DLD1 (cell line): ENCODE data around the gene NYNRIN.
"Not testable (repeated sequence)": the region's sequence is repeated elsewhere in the genome, so short reads cannot be mapped to it uniquely, and the experiment has no call there.

Experiments used
- in situ Hi-C: cut with HindIII; loops from 2 replicates; pipeline ENCODE4 v1.10.0; 2017; ENCODE audit warnings: low sequenced_read_pairs

NYNRIN gene

DNA sequence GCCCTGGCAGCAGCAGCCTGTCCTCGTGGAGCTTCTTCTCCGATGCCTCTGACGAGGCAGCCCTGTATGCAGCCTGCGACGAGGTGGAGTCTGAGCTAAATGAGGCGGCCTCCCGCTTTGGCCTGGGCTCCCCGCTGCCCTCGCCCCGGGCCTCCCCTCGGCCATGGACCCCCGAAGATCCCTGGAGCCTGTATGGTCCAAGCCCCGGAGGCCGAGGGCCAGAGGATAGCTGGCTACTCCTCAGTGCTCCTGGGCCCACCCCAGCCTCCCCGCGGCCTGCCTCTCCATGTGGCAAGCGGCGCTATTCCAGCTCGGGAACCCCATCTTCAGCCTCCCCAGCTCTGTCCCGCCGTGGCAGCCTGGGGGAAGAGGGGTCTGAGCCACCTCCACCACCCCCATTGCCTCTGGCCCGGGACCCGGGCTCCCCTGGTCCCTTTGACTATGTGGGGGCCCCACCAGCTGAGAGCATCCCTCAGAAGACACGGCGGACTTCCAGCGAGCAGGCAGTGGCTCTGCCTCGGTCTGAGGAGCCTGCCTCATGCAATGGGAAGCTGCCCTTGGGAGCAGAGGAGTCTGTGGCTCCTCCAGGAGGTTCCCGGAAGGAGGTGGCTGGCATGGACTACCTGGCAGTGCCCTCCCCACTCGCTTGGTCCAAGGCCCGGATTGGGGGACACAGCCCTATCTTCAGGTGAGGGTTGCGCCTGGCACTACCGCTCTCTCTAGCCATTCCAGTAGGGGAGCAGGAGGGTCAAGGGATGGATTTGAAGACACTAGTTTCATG, 28.7 kb upstream of the NYNRIN start:
- in situ Hi-C loops, result no loop called here

DNA sequence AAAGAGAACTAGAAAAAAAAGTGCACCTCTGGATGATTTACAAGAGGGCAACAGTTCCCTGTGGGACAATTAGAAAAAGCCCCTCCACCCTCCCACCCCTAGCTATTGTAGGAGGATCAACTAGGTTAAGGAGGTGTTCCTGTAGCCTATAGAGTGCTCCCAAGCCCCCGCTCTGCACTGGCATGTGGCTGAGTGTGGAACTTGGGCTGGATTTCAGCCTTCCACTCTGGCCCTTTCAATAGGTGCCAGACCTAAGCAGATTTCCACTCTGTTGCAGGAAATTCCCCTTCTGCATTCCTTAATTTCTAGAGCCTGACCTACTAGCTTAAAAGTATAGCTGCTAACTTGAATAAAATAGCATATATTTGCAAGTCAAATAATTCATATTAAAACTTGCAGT, 28.1 kb upstream of the NYNRIN start:
- in situ Hi-C loops, result no loop called here

GRCh38 chr14:24371605-24372004, 27.2 kb upstream of the NYNRIN start:
- in situ Hi-C loops, result not testable (repeated sequence)

DNA sequence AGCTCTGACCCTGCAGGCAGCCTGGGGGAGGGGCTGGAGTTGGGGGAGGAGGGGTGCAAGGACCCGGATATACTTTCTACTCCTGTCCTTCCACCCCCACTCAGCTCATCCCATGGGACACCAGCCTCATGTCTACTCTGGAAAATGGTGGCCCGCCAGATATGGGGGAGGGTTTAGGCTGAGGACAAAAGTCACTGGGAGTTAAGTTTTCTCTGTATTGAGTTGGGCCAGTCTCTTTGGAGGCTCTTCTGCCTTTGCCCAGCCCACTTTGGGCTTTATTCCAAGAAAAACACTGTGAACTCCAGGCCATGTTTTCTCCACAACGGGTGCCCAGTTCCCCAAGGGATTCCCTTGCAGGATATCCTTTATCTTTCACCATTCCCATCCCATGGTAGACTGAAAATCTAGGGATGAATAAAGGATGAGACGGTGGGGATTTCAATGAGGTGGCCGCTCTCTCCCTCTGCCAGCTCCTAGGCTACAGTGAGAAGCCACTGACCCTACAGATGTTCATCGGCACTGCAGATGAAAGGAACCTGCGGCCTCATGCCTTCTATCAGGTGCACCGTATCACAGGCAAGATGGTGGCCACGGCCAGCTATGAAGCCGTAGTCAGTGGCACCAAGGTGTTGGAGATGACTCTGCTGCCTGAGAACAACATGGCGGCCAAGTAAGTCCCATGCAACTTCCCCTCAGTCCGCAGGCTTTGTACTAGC, 25.9 kb upstream of the NYNRIN start:
- in situ Hi-C loops, result no loop called here

GRCh38 chr14:24376448-24377070, 22.2 kb upstream of the NYNRIN start:
- in situ Hi-C loops, result no loop called here

GRCh38 chr14:24377126-24377525, 21.7 kb upstream of the NYNRIN start:
- in situ Hi-C loops, result no loop called here

- in situ Hi-C loops, result no loop called here
Measured at GRCh38 chr14:24377657-24378056, 21.1 kb upstream of the NYNRIN start.

DNA sequence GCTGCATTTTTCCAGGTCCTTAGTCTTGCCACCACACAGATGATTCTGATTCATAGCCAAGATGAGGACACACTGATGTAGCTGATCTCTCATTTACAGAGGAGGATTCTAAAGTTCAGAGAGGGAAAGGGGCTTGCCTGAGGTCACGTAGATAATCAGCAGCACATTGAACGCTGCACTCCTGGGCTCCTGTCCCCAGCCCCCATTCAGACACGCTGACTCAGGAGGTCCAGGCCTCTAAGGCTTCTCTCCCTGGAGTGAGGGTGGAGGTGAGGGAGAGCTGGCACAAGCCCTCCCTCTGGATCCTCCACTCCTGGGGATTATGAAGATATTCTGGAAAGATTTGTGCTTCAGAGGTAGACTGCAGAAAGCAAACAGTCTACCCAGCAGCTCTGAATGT, 20.5 kb upstream of the NYNRIN start:
- in situ Hi-C loops, result no loop called here

GRCh38 chr14:24378981-24379906, 19.6 kb upstream of the NYNRIN start:
- in situ Hi-C loops, result no loop called here

DNA sequence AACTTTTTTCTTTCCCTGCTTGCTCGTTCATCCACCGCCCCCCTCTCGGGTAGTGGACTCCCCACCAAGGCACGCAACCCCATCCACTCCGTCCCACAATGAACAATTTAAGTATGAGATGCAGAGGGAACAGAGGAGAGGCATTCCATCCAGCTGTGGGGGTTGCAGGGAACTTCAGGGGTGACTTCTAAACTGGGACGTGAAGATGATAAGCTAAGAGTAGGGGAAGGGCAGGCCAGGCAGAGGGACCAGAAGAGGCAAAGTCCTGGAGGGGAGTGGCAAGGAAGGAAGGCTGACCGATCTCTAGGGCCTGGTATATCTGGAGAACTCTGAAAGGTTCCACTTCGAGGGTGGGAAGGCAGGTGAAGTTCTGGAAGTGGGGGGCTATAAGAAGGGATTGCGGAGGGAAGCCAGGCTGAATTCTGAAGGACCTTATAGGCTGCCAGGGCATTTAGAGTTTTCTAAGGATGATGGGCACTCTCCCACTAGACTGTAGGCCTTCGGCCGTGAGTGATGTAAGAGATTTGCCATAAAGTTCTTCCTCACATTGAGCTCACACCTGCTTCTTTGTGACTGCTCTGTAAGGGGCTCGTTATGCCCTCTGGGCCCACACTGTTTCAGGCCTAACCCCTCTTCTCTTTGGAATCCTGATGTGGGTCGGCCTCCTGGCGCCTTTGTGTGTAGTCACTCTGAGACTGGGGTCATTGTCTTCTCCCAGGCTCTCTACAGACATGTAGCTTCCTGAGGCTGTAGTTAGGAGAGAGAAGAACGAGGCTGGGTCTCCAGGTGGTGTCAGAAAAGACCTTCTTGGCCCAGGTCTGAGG, 18.7 kb upstream of the NYNRIN start:
- in situ Hi-C loops, result no loop called here

GRCh38 chr14:24381363-24382063, 17.3 kb upstream of the NYNRIN start:
- in situ Hi-C loops, result no loop called here

- in situ Hi-C loops, result no loop called here
Measured at GRCh38 chr14:24382064-24382371, 16.8 kb upstream of the NYNRIN start.

- in situ Hi-C loops, result no loop called here
Measured at GRCh38 chr14:24384169-24384568, 14.6 kb upstream of the NYNRIN start.

GRCh38 chr14:24385524-24385923, 13.3 kb upstream of the NYNRIN start:
- in situ Hi-C loops, result no loop called here

- in situ Hi-C loops, result no loop called here
Measured at GRCh38 chr14:24387009-24387345, 11.8 kb upstream of the NYNRIN start.

GRCh38 chr14:24387579-24387978, 11.2 kb upstream of the NYNRIN start:
- in situ Hi-C loops, result not testable (repeated sequence)

- in situ Hi-C loops, result no loop called here
Measured at GRCh38 chr14:24388474-24389179, 10.2 kb upstream of the NYNRIN start.

DNA sequence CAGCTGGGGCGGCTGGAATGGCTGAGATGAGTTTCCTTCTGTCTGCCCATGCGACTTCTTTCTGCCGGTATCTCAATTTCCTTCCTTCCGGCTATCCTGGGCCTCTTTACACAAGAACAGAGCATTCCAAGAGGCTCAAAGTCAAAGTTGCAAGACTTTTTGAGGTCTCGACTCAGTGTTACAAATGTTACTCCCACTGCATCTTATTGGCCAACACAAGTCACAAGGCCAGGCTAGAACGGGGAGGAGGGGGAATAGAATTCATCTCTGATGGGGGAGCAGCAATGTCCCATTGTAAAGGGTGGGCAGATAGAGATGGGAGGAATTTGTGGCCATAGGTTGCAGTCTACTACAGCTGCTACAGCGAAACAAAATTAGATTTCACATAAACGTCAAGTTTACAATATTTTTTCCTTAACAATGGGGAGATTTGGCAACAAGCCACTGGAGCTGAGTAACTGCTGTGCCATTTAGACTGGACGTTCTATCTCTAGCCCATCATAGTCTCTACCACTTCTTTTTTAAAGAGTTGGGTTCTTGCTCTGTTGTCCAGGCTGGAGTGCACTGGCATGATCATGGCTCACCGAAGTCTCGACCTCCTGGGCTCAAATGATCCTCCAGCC, 9.5 kb upstream of the NYNRIN start:
- in situ Hi-C loops, result no loop called here
